GM10266 (cell line): ENCODE results near the gene GLRB.

Source experiments
- DNase-seq: peaks from one replicate; pipeline ENCODE4 v3.0.0; 2012; ENCODE audit errors: extremely low spot score
- CTCF ChIP-seq: IDR thresholded peaks from 2 replicates; pipeline ENCODE4 v1.5.1; 2012; ENCODE audit warnings: mild to moderate bottlenecking, low read depth; ENCODE audit not compliant: control insufficient read depth, insufficient read depth; ENCODE audit errors: missing control alignments

GLRB gene

DNA sequence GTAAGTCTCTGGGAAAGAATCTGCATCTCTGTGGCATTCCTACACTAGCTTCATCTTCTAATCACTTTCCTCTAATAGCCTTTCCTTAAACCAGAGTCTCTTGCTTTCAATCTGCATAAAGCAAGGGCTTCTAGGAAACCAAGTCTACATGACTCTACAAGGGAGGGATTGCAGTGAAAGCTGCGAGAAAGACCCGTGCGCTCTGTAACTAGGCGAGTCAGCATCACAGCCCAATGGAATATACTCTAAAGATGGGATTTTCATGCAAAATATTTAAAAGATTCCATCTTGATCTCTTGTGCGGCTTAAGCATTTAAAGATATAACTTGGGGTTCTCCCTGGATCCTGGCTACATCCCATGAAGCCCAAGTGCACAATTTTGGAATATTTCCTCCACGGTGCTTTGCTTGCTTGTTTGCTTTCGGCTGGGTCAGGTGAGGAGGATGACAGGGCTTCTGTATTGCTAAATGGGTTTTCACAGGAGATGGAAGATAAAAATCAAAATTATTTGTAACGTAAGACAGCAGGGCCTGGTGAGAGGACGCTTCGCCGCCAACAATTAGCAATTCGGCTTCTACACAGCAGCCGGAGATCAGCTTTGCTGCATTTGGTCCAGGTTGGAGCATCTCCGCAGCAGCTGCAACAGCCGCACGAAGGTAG, 143.9 kb downstream of the GLRB start:
- DNase-seq = no peak
- TF ChIP-seq CTCF = no peak

DNA sequence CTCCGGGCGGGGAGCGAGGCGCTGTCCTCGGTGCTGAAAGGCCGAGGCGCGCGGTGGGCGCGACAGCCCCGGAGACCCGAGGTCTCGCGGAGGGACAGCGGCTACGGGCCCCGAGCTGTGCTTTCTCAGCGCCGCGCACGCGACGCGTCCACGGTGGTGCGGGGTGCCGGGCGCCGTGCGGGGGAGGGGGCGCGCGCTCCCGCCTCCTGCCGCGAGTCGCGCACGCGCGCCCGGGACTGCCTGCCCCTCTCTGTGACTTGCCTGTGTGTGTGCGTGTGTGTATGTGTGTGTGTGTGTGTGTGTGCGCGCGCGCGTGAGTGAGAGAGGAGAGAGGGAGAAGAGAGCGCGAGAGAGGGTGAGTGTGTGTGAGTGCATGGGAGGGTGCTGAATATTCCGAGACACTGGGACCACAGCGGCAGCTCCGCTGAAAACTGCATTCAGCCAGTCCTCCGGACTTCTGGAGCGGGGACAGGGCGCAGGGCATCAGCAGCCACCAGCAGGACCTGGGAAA, 144.5 kb downstream of the GLRB start, which contains the start of gene GRIA2:
Gene GRIA2, plus strand, starts transcription at position 358 of the 511 bp plus-strand sequence. CDS start 315 bp downstream, outside the sequence.
- peak; percentile 62 for DNase-seq
- no peak for TF ChIP-seq CTCF

GRCh38 chr4:157221426-157221894, 145.5 kb downstream of the GLRB start:
- DNase-seq = no peak
- TF ChIP-seq CTCF = no peak
